K562 treated with DMSO at 1 percent for 12 hours (cell line): ENCODE measurements around the gene CEP55. TPM values are rescaled to one million over a fixed set of nuclear protein-coding genes. Genes with fewer than 3 reads are reported as not detected.

Source experiments
- total RNA-seq: library from RNA; unstranded; fragments of 300-600 nt; gene quantifications from 2 replicates; pipeline ENCODE4 v1.2.3, GENCODE V29; 2022; ENCODE audit not compliant: insufficient read depth

The CEP55 gene
- 6.7 and 15.7 TPM in 2 replicates for total RNA-seq

GRCh38 chr10:93496322-93497041 is at the start of gene CEP55:
Gene CEP55, plus strand, starts transcription at chr10:93496612. Its CDS starts 3,440 bp downstream, at chr10:93500052.

GRCh38 chr10:93482145-93482834 is 14.1 kb upstream of the CEP55 start, which contains the start of gene MYOF:
Gene MYOF, minus strand, starts transcription at chr10:93482334. Its CDS starts 140 bp downstream, at chr10:93482194.

GRCh38 chr10:93566435-93567276 is 70.2 kb downstream of the CEP55 start, which contains the start of gene FFAR4:
Gene FFAR4, plus strand, starts transcription at chr10:93566665. Its CDS starts 56 bp downstream, at chr10:93566721.

Other genes with a start within 250 kb of the CEP55 start
- not detected in 2 replicates for gene MYOF, start 14.3 kb upstream of the CEP55 start, total RNA-seq
- not detected in 2 replicates for gene FFAR4, start 70.1 kb downstream of the CEP55 start, total RNA-seq
- gene RBP4, start 104.6 kb downstream of the CEP55 start, total RNA-seq, result not detected in 2 replicates
- gene PDE6C, start 115.9 kb downstream of the CEP55 start, total RNA-seq, result not detected in 2 replicates
- gene FRA10AC1, start 206.0 kb downstream of the CEP55 start, total RNA-seq, result 3.1 and 6.2 TPM in 2 replicates